HG02870 (cell line): ENCODE data around the gene C20orf144.
"Not testable (repeated sequence)": the region's sequence is repeated elsewhere in the genome, so short reads cannot be mapped to it uniquely, and the experiment has no call there.

Source experiments
- ATAC-seq: cut with Tn5 transposase; IDR thresholded peaks from one replicate; pipeline ENCODE4 v1.9.1; 2021; ENCODE audit warnings: mild to moderate bottlenecking, moderate library complexity; ENCODE audit not compliant: unreplicated experiment

Gene C20orf144

GRCh38 chr20:33693289-33693688 is 31.2 kb downstream of the C20orf144 start:
- ATAC-seq, result no peak

GRCh38 chr20:33693741-33694638 is 31.9 kb downstream of the C20orf144 start:
- no peak for ATAC-seq

- no peak for ATAC-seq
Measured at GRCh38 chr20:33694639-33695012, 32.5 kb downstream of the C20orf144 start.

GRCh38 chr20:33696448-33696847 is 34.3 kb downstream of the C20orf144 start:
- ATAC-seq, result no peak

GRCh38 chr20:33697129-33697528 is 35.0 kb downstream of the C20orf144 start:
- ATAC-seq, result no peak

GRCh38 chr20:33698966-33699365 is 36.8 kb downstream of the C20orf144 start:
- not testable (repeated sequence) for ATAC-seq

- ATAC-seq, result not testable (repeated sequence)
Measured at GRCh38 chr20:33700696-33701441, 38.7 kb downstream of the C20orf144 start.

GRCh38 chr20:33701629-33702450 is 39.7 kb downstream of the C20orf144 start:
- ATAC-seq, result no peak

- ATAC-seq, result no peak
Measured at GRCh38 chr20:33702861-33703260, 40.7 kb downstream of the C20orf144 start.

GRCh38 chr20:33703498-33704137 is 41.5 kb downstream of the C20orf144 start:
- ATAC-seq, result no peak

- ATAC-seq, result no peak
Measured at GRCh38 chr20:33704197-33704924, 42.2 kb downstream of the C20orf144 start.

GRCh38 chr20:33707668-33708067 is 45.5 kb downstream of the C20orf144 start:
- ATAC-seq, result no peak

- no peak for ATAC-seq
Measured at GRCh38 chr20:33709398-33709797, 47.3 kb downstream of the C20orf144 start.

- ATAC-seq, result no peak
Measured at GRCh38 chr20:33709905-33710541, 47.9 kb downstream of the C20orf144 start.

GRCh38 chr20:33710681-33711445 is 48.7 kb downstream of the C20orf144 start:
- no peak for ATAC-seq

GRCh38 chr20:33711446-33711738 is 49.3 kb downstream of the C20orf144 start:
- ATAC-seq, result no peak
